WERI-Rb-1 (cell line): Measurements from ENCODE around the gene BTBD6.
A peak's percentile ranks its signal among the peaks of the same experiment; 100 is the strongest.

ENCODE experiments used
- DNase-seq: peaks from one replicate; pipeline ENCODE4 v3.0.0-alpha.2; 2020
- H3K27ac ChIP-seq: fragments of 250-450 bp; sonication (Bioruptor Pico); 2 replicates; pipeline ENCODE4 v1.5.1; 2020; ENCODE audit warnings: mild to moderate bottlenecking, moderate library complexity
- H3K27me3 ChIP-seq: fragments of 250-450 bp; sonication (Bioruptor Pico); 2 replicates; pipeline ENCODE4 v1.5.1; 2021; ENCODE audit warnings: mild to moderate bottlenecking, low read depth, moderate library complexity; ENCODE audit not compliant: insufficient read depth, severe bottlenecking
- H3K36me3 ChIP-seq: fragments of 250-450 bp; sonication (Bioruptor Pico); 2 replicates; pipeline ENCODE4 v1.5.1; 2020; ENCODE audit warnings: mild to moderate bottlenecking, moderate library complexity
- H3K4me3 ChIP-seq: 2 replicates; pipeline ENCODE4 v1.5.1; 2011; ENCODE audit warnings: low read depth, mild to moderate bottlenecking, control low read depth, low read length
- H3K9me3 ChIP-seq: fragments of 250-450 bp; sonication (Bioruptor Pico); 2 replicates; pipeline ENCODE4 v1.5.1; 2021; ENCODE audit warnings: mild to moderate bottlenecking, moderate library complexity; ENCODE audit not compliant: severe bottlenecking
- TF ChIP-seq, protein P1 (sequence below): IDR thresholded peaks from 2 replicates; pipeline ENCODE4 v1.5.1; 2011; ENCODE audit warnings: low read depth, mild to moderate bottlenecking, control low read depth, inconsistent platforms, low read length

The BTBD6 gene

DNA sequence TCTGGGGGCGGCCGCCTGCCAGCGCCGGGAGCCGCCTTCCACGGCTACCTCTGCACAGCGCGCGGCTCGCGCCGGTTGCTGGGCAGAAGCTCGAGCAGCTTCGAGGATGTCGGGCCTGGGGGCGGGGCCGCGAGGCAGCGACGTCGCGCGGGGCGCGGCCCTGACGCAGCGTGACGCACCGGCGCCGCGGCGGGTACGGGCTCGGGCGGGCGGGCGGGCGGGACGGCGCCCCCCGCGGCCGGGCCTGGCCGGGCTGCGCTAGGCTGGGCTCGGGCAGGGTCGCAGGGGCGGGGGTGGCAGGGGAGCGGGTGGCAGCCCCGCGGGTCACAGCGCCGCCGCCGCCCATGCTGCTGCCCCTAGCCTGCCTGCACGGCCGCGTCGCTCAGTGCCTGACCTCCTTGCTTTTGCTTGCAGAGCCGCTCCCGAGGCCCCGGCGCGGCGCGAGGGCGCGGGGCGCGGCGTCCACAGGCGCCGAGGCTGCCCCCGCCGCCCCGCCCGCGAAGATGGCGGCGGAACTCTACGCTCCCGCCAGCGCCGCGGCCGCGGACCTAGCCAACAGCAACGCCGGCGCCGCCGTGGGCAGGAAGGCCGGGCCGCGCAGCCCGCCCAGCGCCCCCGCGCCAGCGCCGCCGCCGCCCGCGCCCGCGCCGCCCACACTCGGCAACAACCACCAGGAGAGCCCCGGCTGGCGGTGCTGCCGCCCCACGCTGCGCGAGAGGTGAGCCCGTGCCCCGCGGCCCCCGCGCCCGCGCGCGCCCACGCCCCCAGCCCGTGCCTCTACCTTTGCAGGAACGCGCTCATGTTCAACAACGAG, at the start of gene BTBD6:
TSS of gene BTBD6 (plus strand) at position 166 of the 814 bp plus-strand sequence. CDS start at position 345, 179 bp downstream.
- Histone ChIP-seq H3K9me3 (no peaks in the 10 kb centered on the region), H3K27me3 (no peaks in the 10 kb centered on the region), H3K27ac (peak within 1 kb of the TSS; percentile 79), H3K36me3 (peaks cover 58% of the 10 kb centered on the region), H3K4me3 (peak within 1 kb of the TSS; percentile 51)
- TF ChIP-seq, protein P1, sequence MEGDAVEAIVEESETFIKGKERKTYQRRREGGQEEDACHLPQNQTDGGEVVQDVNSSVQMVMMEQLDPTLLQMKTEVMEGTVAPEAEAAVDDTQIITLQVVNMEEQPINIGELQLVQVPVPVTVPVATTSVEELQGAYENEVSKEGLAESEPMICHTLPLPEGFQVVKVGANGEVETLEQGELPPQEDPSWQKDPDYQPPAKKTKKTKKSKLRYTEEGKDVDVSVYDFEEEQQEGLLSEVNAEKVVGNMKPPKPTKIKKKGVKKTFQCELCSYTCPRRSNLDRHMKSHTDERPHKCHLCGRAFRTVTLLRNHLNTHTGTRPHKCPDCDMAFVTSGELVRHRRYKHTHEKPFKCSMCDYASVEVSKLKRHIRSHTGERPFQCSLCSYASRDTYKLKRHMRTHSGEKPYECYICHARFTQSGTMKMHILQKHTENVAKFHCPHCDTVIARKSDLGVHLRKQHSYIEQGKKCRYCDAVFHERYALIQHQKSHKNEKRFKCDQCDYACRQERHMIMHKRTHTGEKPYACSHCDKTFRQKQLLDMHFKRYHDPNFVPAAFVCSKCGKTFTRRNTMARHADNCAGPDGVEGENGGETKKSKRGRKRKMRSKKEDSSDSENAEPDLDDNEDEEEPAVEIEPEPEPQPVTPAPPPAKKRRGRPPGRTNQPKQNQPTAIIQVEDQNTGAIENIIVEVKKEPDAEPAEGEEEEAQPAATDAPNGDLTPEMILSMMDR: 0 out of 2 replicates have a peak, but pooled peaks have one; percentile 0
- peak; percentile 88 for DNase-seq

DNA sequence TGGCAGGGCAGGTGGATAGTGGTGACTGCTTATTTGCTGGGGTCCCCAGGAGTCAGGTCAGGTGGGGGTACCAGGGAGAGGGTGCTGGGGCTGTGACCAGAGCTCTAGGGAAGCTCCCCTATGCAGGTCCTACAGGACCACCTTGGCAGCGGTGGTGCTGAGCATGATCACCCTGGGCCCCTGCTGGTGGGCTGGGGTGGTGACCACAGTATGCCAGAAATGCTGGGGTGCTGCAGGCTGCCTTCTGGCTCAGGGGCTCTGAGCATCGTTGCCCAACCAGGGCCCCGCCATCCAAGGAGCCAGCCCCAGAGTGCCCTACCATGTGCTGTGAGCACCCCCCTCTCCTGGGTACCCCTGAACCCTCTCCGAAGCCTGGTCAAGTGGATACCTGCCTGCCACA, 49.7 kb upstream of the BTBD6 start:
- TF ChIP-seq, protein P1: peak; percentile 43
- Histone ChIP-seq H3K27ac (no peak overlapping the region), H3K4me3 (no peak overlapping the region), H3K36me3 (no peaks in the 10 kb centered on the region), H3K9me3 (no peaks in the 10 kb centered on the region), H3K27me3 (no peaks in the 10 kb centered on the region)
- no peak for DNase-seq

DNA sequence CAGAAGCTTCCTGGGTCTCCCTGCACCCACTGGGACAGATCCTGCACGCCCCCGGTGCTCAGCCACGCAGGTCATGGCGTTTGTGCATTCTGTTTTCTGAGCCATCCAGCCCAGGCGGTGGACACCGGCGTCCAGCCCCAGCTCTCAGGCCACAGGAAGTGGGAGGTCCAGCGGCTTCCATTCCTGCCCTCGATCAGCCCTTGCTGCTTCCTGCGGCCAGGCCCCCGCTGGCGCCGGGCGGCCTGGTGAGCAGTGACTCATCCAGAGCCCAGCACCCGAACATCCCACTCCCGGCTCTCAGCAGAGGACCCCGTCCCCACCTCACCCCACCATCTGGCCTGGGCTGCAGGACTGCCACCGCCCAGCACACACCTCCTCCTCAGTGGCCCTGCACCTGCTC, 49.2 kb upstream of the BTBD6 start:
- Histone ChIP-seq H3K36me3 (no peaks in the 10 kb centered on the region), H3K9me3 (no peaks in the 10 kb centered on the region), H3K27me3 (no peaks in the 10 kb centered on the region), H3K4me3 (no peak overlapping the region), H3K27ac (no peak overlapping the region)
- DNase-seq: peak; percentile 56
- TF ChIP-seq, protein P1: no peak

DNA sequence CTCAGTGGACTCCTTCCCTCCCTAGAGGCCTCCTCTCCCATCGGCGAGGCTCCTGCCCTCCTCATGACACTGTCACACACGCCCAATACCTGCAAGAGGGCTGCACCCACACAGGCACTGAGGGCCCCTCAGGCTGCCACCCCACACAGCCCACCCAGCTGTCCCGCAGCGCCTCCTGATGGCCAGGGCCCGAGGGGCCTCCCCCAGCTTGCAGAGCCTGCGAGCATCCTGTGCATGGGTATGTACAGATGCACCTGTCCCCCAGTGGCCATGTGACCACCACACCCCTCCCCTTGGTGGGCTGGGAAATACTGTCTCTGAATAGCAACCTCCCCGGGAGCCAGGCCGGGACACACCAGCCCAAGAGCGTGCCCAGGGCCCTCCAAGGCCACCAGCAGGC, 48.3 kb upstream of the BTBD6 start:
- Histone ChIP-seq H3K27ac (no peak overlapping the region), H3K36me3 (no peaks in the 10 kb centered on the region), H3K27me3 (no peaks in the 10 kb centered on the region), H3K4me3 (no peak overlapping the region), H3K9me3 (no peaks in the 10 kb centered on the region)
- TF ChIP-seq, protein P1: peak; percentile 43
- no peak for DNase-seq

DNA sequence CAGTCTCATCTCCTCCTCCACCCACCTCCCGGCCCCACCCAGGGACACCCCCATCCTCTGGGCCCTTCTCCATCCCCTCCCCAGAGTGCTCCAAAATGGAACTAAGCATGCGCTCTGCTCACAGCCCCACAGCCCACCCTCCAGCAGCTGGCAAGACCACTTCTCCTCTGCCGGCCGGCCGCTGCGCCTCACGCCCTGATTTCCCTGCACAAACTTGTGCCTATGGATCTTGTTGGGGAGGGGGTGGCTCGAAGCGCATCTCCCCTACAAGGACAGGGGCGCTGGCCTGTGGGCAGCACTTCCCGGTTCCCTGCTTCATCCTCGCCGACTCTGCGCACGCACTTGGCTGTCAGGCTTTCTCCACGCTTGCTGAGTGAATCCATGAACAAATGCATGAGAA, 47.7 kb upstream of the BTBD6 start:
- Histone ChIP-seq H3K27me3 (no peaks in the 10 kb centered on the region), H3K36me3 (no peaks in the 10 kb centered on the region), H3K4me3 (no peak overlapping the region), H3K9me3 (no peaks in the 10 kb centered on the region), H3K27ac (no peak overlapping the region)
- TF ChIP-seq, protein P1: no peak
- no peak for DNase-seq
